ENCODE data around the gene ZMIZ2. TPM values are rescaled to one million over a fixed set of nuclear protein-coding genes. Genes with fewer than 3 reads are reported as not detected.

The ZMIZ2 gene
- total RNA-seq, 1 experiment from 2014 or later: 91.3 TPM

DNA sequence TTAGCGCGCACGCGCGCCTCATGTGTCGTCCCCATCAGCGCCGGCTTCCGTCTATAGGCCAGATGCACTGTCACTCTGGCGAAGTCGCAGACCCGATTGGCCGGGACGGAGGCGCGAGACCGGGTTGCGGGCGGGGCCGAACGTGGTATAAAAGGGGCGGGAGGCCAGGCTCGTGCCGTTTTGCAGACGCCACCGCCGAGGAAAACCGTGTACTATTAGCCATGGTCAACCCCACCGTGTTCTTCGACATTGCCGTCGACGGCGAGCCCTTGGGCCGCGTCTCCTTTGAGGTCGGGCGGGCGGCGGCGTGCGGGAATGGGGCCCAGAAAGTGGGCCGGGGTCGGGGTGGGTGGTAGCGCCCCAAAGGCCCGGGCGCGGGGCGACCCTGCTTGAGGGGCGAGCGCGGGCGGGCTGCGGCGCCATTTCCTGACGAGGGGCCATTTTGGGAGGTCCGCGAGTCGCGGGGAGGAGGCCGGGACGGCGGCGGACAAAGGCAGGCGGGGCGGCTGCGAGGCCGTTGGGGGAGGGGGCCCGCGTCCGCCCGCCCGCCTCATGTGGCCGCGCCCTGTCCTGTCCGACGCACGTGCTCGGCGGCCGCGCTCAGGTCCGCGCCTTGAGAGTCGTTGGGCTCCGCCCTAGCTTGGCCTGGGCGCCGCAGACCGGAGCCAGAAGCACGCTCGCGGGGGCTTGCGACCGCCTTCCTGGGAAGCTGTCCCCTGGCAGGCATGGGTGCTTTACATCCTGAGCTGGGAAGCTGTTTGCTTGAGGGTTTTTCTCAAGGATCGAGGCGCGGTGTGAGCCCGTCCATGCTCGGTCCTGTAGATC, 48.1 kb downstream of the ZMIZ2 start, which contains the start of gene PPIA:
TSS of gene PPIA (plus strand) at position 178 of the 825 bp plus-strand sequence. CDS start at position 222, 44 bp downstream.
- CTCF ChIA-PET: no interaction called here
- Histone ChIP-seq H3K9me2 (ENCODE audit: insufficient read depth) (no peaks in the 10 kb centered on the region), H3K27ac (ENCODE audit: low read depth, low read length) (peak within 1 kb of the TSS; percentile 99), H3K36me3 (ENCODE audit: control insufficient read depth in 1 of 2, insufficient read depth in 2 of 2, low read length in 2 of 2) (peaks cover 18 to 42% of the 10 kb centered on the region in 2 experiments), H3K9ac (ENCODE audit: low read length) (peak within 1 kb of the TSS; percentile 100), H3K4me2 (ENCODE audit: low read length) (peak within 1 kb of the TSS; percentile 90), H3K4me1 (ENCODE audit: control insufficient read depth in 1 of 2, insufficient read depth in 2 of 2, low read length in 2 of 2) (peaks cover 9 to 41% of the 10 kb centered on the region in 2 experiments; a peak in 3 of 4 replicates), H3K4me3 (replicated peaks in 1 of 2; ENCODE audit: low read depth in 1 of 2, low read length in 2 of 2) (peak within 1 kb of the TSS; percentile 80 to 96), H2AFZ (ENCODE audit: low read depth, low read length, poor library complexity, severe bottlenecking) (no peak within 1 kb of the TSS), H3K27me3 (ENCODE audit: insufficient read depth, low read length) (no peaks in the 10 kb centered on the region), H4K20me1 (ENCODE audit: insufficient read depth) (peaks cover 34% of the 10 kb centered on the region; the same call in 1 of the 2 replicates), H3K9me3 (ENCODE audit: control insufficient read depth in 1 of 2, insufficient read depth in 1 of 2, low read depth in 1 of 2, low read length in 2 of 2) (no peaks in the 10 kb centered on the region), H3K79me2 (ENCODE audit: insufficient read depth, low read length) (peaks cover 62% of the 10 kb centered on the region)
- POLR2A ChIA-PET: interaction anchor here (1.0 to 1.1 kb wide), 4 partner anchors 12 to 214 kb away, joined by 3 read pairs; partner anchors contain the start of gene TMED4
- TF ChIP-seq REST (IDR thresholded peaks at IDR 0.05; ENCODE audit: low read depth) (no peak), JUND (IDR thresholded peaks at IDR 0.05) (no peak), YY1 (IDR thresholded peaks at IDR 0.05; ENCODE audit: extremely low read depth, insufficient replicate concordance, low read depth, low read length) (peak; percentile 72), ZFX (IDR thresholded peaks at IDR 0.05) (peak; percentile 72), TCF7L2 (IDR thresholded peaks at IDR 0.05; ENCODE audit: borderline replicate concordance, extremely low read depth, insufficient read depth, insufficient read length) (peak; percentile 57), POLR2AphosphoS5 (IDR thresholded peaks at IDR 0.05; ENCODE audit: low read depth, low read length) (peak; percentile 84), SP1 (IDR thresholded peaks at IDR 0.05; ENCODE audit: low read depth) (peak; percentile 99), POLR2A (IDR thresholded peaks at IDR 0.05; ENCODE audit: borderline replicate concordance, extremely low read depth, insufficient read depth, insufficient read length) (peak; percentile 86), EZH2phosphoT487 (IDR thresholded peaks at IDR 0.05; ENCODE audit: borderline replicate concordance) (no peak), SIN3A (IDR thresholded peaks at IDR 0.05; ENCODE audit: low read depth) (peak; percentile 94), RAD21 (IDR thresholded peaks at IDR 0.05; ENCODE audit: low read depth) (no peak)
- TF ChIP-seq, protein P1, sequence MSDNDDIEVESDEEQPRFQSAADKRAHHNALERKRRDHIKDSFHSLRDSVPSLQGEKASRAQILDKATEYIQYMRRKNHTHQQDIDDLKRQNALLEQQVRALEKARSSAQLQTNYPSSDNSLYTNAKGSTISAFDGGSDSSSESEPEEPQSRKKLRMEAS (IDR thresholded peaks at IDR 0.05): peak; percentile 92
- no TSS peak for BruUV-seq (replicated peaks)
- peak; percentile 97 for DNase-seq (ENCODE audit: low read depth, low spot score)
- ATAC-seq: peak; percentile 88
- intact Hi-C loops (cut with micrococcal nuclease): loop anchor here (1.0 to 10.0 kb wide), 5 partner anchors 51 to 208 kb away; partner anchors contain the start of genes H2AZ2 and OGDH
- RAD21 ChIA-PET (ENCODE audit: low non-redundant PET in 1 of 2, low total read pairs in 2 of 2, uncharacterized antibody in 2 of 2, unreplicated experiment in 2 of 2): no interaction called here

Data from HCT116 (cell line).